Nucleus accumbens (tissue), 56 donors: ENCODE data around the gene SNCAIP.

Experiments
- DNase-seq, 56 donors: peaks; one replicate each; lab custom pipeline; 2025; lab: John Stamatoyannopoulos, UW

The SNCAIP gene

DNA sequence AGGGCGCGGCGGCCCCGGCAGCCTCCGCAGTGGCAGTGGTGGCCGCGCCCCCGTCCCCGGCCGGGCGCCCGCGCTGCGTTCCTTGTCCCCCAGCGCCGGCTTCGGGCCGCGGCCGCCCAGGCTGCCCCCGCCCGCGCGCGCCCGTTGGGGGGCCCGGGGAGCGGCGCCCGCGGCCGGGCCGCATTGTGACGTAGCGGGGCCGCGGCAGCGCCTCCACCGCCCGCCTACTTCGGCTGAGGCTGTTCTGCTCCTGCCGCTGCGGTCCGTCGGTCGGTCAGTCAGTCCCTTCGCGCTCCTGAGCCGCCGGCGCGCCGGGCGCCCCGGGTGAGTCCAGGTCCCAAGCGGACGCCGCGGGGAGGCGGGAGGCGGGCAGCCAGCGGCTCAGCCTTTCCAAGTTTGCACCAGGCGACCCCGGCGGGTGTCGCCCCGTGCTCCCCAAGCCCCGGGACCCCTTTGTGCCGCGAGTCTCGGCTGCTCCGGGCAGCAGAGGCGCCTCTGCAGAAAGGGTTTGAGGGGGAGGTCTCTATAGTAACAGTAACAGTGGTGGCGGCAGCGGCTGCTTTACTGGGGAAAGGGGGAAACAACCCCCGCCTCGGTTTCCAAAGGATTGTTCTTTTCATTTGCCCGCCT, at the start of gene SNCAIP:
TSS of gene SNCAIP (plus strand) at position 277 of the 630 bp plus-strand sequence. CDS start 78,898 bp downstream, outside the sequence.
- peak in 39 of 56 donors; percentile 10 to 69 (median 50) for DNase-seq

DNA sequence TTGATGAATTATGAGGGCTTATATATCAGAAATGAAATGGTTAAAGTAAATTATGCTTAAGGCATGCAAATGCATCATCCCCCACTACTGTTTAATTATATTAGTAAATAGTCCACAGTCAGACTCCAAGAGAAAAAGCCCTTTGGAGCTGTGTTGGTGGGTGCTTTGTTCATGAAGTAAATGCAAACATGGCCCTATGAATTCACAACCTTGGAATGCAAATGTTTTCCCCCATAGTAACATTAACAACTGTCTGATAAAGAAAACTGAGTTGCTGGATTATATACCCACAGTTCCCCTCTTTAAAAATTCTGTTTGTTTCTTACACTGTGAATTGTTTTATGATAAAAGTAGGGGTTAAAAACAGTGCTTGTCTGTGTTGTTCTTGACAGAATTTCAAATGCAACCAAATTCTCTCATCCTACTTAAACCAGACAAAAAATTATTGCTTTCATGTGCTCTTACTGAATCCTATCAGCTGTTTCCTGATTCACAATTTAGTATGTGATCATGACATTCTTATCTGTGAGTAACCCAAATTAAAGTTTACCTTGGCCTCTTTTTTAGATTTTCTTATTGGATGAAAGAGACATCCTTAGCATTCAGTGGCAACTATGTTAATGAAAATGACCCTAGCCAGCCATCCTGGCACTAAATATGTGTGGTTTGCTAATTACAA, 48.5 kb upstream of the SNCAIP start:
- DNase-seq: no peak

- DNase-seq: no peak
Measured at GRCh38 chr5:122264610-122265009, 47.4 kb upstream of the SNCAIP start.

- peak in 18 of 56 donors; percentile 0 to 60 (median 8) for DNase-seq
Measured at GRCh38 chr5:122267185-122267584, 44.9 kb upstream of the SNCAIP start.

- DNase-seq: no peak
Measured at GRCh38 chr5:122273696-122274095, 38.3 kb upstream of the SNCAIP start.

- no peak for DNase-seq
Measured at GRCh38 chr5:122283592-122283991, 28.4 kb upstream of the SNCAIP start.

DNA sequence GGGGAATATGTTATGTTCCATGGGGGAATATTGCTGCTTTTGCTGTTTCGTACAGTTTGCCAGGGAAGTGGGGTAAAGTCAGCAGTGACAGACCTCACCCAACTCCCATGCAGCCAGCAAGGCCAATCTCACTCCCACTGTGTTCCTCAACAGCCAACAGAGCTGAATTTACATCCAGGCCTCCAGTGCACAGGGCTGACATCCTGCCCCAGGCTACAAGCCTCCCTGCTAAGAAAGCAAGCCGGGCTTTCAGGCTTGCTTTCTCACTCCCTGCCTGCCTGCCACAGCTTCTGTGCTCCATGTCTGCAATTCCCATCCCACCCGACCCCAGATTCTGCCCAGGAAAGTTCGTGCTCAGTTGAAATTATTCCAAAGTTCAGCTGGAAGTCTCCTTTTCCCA, 25.5 kb upstream of the SNCAIP start:
- DNase-seq: no peak

DNA sequence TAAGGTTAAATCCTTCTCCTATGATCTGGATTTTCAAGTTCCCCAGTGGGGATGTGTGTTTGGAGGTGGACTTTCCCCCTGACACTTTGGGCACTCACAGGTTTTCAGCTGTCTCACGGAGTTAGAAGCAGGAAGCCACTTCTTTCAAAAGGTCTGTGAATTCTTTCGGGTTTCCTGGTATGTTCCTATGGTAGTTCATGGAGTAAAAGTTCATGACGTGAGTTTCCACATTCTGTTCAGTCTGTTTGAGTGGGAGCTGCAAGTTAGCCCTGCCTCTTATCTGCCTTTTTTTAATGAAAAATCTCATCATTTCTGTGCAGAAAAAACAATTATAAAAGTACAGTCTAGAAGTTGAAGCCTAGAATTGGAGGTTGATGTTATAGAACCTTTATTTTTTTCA, 24.9 kb upstream of the SNCAIP start:
- DNase-seq: no peak

DNA sequence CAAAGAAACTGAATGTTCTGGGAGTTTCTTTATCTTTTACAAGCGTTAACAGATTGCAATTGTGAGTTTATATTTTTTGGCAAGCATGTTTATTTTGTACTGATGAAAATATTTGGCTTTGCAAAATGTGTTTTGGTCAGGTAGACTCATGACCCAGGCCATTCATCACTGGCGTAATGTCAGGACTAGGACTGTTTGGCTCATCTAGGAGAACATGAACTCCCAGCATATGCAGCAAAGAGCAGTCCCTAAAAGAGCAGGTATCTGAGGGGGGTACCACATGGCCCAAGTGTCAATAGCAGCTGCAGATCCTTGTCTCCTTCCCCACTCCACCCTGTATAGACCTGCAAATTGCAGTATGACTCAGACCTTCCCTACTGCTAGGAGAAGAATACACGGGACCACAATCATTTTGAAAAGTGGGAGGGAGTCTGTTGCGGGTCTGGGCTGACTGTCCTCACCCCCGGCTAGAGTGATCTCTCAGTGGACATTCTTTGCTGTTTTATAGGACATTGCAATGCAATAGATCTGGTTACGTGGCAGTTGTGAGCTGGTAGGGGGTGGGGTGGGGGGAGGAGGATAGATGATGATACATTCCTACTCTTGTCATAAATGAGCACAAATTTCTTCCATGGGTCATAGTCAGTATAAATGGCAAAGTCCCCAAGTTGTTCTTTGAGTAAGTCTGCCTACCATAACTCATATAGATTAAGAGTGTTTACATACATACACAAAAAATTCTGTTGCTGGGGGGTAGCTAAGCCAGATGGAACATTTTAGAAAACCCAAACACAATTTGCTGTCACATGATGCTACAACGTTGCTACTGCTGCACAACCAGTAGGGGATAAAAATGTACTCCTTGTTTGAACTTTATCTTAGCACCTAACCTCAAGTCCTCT, 20.8 kb upstream of the SNCAIP start:
- DNase-seq: no peak

DNA sequence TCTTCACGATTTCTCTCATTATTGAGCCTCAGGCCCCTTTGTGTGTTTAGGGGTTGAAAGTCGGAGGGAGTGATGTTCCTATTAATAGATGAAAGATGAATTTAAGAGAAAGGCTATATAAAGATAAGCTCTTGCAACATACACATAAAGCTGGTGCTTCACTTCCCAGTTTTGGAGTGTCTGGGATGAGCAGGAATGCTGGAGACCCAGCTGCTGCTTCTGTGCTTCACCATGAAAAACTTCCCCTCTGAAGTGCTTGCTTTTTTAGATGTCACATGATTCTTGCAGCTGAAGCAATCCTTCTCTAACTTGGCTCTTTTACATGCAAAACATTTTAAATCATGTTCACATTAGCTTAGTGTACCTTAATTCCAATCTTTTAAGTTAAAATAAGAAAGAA, 19.7 kb upstream of the SNCAIP start:
- DNase-seq: no peak

DNA sequence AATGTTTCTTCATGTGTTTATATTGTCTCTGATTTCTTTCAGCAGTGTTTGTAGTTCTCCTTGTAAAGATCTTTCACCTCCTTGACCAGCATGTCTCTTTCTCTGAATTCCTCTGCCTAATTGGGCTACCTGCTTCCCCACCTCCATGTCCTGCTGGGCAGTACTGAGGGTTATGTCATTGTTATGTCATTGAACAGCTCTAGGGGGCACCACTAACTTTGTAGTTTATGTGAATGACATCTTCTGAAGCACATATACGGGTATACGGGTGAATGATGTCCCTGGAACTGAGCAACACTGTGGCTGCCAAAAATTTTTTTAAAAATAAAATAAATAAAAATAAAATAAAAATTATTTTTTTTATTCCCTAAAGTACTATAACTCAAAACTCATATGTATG, 16.9 kb upstream of the SNCAIP start:
- DNase-seq: no peak

DNA sequence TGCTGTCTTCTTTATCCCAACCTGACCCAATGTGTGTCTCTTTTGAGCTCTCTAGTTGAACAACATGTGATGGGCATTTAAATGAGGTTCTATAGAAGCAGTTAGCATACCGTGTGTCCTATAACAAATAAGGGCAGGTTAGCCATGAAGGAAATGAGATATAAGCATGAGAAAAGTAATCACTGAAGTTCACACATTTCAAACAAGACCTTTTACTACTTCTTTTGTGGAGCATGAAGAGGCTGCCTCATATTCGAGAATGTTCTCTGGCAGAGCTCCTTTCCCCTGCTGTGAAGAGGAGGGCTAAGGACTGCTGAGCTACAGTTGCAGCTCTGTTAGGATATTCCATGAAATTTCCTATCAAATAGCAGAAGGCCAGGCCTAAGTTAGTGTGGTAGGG, 15.2 kb upstream of the SNCAIP start:
- no peak for DNase-seq

GRCh38 chr5:122297587-122298298, 14.3 kb upstream of the SNCAIP start:
- no peak for DNase-seq

GRCh38 chr5:122300374-122300773, 11.7 kb upstream of the SNCAIP start:
- DNase-seq: no peak

GRCh38 chr5:122301016-122301415, 11.0 kb upstream of the SNCAIP start:
- no peak for DNase-seq

- DNase-seq: no peak
Measured at GRCh38 chr5:122304471-122305215, 7.4 kb upstream of the SNCAIP start.

DNA sequence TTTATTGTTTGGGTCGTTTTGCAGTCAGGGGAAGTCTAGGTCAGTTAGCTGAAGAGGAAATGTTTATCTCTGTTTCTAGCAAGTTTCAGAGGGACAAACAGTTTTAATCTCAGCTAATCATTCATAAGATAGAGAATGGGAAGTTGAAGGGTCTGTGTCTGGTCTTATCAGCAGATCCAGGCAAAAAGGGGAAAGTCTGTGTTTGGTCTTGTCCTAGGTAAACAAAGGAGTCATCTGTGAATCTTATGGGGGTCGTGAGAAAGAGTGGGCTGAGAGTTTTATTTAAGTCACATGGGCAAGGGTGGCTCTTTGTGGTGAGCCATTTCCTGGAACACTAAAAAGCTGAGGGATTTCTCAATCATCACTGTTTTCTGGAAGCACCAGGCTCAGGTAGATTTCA, 5.6 kb upstream of the SNCAIP start:
- no peak for DNase-seq

DNA sequence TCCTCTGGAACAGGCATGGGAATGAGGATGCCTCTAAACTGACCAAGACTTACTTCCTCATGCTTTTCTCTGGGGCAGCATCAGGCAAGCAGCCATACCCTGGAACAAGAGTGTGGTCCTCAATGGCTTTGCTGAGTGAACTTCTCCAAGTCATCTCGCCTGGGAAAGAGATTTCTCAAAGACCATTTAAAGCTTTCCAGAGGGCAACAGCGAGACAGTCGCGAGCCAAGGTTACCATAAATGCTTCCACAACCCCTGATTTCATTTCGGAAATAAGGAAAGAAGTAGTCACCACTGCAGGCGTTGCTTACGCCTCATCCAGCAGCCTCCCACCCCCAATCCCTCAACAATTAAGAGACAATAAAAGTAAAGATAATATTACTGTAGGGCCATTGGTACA, 1.1 kb upstream of the SNCAIP start:
- DNase-seq: peak in 7 of 56 donors; percentile 4 to 51 (median 10)

GRCh38 chr5:122311497-122311960, 508 bp upstream of the SNCAIP start:
- DNase-seq: peak in 10 of 56 donors; percentile 1 to 75 (median 36)
